GM12873 (cell line): ENCODE results near the gene LSM3.

ENCODE experiments used
- TF ChIP-seq, protein P1 (sequence below): IDR thresholded peaks from 2 replicates; pipeline ENCODE4 v1.5.1; 2012; ENCODE audit warnings: low read depth, mild to moderate bottlenecking, moderate library complexity, low read length, control low read depth; ENCODE audit not compliant: insufficient read depth; ENCODE audit errors: missing control alignments

The LSM3 gene

DNA sequence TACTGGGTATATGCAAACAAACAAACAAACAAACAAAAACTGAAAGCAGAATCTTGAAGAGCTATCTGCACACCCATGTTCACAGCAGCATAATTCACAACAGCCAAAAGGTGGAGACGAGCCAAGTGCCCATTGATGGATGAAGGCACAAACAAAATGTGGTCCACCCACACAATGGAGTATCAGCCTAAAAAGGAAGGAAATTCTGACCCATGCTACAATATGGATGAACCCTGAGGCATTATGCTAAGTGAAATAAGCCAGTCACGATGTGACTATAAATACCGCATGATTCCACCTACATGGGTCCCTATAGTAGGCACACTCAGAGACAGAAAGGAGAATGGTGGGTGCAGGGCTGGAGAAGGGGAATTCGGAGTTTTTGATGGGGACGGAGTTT is 24.3 kb upstream of the LSM3 start:
- TF ChIP-seq, protein P1, sequence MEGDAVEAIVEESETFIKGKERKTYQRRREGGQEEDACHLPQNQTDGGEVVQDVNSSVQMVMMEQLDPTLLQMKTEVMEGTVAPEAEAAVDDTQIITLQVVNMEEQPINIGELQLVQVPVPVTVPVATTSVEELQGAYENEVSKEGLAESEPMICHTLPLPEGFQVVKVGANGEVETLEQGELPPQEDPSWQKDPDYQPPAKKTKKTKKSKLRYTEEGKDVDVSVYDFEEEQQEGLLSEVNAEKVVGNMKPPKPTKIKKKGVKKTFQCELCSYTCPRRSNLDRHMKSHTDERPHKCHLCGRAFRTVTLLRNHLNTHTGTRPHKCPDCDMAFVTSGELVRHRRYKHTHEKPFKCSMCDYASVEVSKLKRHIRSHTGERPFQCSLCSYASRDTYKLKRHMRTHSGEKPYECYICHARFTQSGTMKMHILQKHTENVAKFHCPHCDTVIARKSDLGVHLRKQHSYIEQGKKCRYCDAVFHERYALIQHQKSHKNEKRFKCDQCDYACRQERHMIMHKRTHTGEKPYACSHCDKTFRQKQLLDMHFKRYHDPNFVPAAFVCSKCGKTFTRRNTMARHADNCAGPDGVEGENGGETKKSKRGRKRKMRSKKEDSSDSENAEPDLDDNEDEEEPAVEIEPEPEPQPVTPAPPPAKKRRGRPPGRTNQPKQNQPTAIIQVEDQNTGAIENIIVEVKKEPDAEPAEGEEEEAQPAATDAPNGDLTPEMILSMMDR: no peak

DNA sequence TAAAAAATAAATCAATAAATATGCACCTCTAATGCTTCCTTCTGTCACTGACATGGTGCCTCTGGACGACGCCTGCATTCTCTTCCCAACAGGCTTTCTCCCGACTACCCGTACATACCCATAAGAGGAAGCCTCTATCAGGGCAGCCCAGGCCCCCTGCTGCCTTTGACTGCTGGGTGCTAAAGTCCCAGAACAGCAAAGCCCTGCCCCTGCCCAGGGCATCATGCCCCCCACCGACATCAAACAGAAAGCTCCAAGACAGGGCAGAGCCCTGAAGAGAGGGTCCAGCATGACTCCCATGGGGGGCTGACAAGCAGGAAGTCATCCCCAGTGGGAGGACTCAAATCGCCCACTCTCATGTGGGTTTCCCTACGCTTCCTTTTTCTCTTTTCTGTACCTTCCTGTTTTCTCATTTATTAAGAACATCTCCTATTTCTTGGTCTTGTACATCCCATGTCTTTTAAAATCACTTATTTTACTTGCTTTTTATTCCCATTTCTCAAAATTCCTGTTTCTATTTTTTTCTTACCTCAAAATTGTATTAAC is 23.6 kb upstream of the LSM3 start:
- TF ChIP-seq, protein P1: no peak

DNA sequence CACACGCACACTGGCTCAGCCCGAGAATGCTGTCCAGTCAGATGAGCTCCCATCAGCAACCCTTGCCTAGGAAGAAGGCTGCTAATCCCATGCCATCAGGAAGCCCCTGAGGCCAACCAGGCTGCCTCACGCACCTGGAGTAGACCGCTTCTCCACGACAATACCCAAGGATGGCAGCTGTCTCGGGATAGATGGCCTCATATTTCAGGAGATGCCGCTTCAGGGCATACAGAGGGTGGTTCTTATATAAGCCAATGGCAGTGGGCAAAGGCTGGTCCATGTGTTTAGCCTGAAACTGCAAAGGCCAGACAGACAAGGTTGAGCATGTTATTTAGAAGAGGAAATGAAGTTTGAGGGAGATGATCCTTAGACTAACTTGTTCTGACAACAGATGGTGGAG is 22.4 kb upstream of the LSM3 start:
- TF ChIP-seq, protein P1: no peak

DNA sequence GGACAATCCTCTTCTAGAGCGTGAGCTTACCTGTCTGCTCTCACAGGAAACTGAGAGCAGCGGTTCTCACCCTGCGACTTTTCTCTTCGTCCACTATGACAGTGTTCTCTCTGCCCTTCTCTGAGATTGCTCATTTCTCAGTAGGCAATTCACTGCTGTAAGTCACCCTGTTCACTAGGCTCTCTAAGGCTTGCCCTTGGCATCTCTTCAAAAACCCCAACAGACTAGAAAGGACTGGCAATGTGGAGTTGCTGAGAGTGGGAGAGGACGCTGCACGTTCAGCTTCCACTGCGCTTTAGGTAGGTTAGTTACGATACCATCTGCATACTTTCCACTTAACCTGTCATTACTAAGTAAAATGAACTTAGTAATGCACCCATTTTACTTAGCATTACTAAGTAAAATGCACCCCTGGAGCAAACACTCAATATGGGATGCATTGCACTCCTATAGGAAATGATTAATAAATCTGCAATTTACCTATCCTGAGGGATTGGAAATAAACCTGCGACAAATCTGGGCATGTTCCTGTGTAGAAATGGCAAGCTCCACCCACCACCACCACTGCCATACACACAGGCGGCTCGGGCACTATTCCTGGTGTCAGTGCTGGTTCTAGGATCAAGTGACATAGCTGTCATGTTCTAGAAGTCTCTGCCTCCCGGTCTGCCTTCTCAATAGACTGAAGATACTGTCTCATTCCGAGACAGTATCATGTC is 21.6 kb upstream of the LSM3 start:
- TF ChIP-seq, protein P1: no peak

DNA sequence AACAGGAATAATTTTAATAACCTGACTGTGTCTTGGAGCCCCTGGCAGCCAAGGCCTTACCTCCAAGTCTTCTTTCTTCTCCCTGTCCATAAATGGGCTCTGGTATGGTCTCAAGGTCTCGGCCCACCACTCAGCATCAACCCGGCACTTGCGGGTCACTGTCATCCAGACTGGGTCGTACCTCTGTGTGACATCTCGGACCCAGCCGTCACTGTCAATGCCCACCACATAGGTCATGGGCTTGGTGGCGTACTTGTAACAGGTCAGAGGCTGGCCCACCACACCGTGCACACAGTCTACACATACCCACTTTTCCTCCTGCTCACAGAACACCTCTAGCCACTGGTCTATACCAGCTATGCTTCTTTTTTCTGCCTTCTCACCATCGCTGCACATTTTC is 20.7 kb upstream of the LSM3 start:
- TF ChIP-seq, protein P1: no peak

DNA sequence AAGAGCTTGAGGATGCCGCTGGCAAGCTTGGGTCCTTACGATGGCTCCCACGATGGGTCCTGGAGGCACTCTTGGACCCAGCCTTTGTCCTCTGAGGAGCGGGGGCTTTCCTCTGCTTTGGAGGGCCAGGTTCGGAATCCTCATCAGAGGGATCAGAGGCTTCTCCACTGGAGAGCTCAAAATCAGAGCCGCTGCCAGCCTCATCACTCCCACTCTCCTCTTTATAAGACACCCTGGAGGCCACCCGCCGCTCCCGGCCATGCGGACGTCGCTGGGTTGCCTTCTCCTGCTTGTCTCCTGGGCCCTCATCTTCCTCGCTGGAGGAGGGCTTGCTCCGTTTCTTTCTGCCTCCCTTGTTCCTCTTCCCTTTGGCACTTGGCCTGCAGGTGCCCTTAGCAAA is 20.2 kb upstream of the LSM3 start:
- TF ChIP-seq, protein P1: no peak

DNA sequence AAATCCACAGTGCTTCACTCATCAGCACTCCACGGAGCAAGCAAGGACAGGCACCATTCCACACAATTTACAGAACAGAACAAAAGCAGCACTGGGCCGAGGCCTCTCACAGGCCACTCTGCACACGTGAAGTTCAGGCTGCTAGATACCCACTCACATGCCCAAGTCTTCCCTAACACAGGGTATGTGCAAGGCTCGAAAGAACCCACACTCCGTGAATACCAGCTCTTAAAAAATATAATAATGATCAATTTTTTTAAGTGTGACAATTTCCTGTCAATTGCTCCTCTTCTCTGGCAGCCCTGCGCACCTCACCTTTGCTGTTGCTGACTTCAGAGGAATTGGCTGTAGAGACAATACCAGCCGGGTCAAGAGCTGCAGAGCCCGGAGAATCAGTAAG is 19.2 kb upstream of the LSM3 start:
- TF ChIP-seq, protein P1: no peak
